AG20443 (cell line): ENCODE measurements around the gene PIGH.
"Not testable (repeated sequence)": the region's sequence is repeated elsewhere in the genome, so short reads cannot be mapped to it uniquely, and the experiment has no call there.

Experiments used
- DNase-seq: peaks from one replicate; pipeline ENCODE4 v3.0.0; 2012; ENCODE audit warnings: low spot score, mixed read lengths

The PIGH gene

DNA sequence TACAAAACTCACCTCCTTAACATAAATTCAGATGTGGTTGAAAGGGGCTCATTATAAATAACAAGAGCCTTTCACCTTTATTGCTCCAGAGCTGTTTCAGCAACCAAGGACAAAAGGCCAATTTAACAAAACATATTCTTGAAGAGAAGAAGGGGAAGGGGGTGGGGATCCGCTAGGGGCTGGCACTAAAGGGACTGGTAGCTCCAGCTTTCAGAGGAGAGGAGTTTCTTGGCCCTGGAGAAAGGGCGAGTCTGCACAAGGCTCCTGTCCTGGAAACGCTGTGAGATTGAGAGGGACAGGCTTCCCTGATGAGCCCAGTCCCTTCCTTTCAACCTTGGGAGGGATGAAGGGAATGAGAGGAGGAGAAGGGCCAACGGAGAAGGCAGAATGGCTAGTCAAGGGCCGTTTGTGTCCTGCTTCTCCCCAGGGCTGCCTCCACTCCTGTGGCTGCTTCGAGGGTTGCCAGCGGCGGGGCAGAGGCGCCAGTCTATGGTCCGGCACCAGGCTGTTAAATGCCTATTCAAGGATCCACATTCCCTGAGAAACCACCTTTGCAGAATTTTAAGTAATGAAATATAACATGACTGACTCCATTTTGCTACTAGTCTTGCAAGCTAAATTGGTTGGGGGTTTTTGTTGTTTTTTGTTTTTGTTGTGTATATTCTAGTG lies 9.7 kb upstream of the PIGH start:
- DNase-seq: no peak

DNA sequence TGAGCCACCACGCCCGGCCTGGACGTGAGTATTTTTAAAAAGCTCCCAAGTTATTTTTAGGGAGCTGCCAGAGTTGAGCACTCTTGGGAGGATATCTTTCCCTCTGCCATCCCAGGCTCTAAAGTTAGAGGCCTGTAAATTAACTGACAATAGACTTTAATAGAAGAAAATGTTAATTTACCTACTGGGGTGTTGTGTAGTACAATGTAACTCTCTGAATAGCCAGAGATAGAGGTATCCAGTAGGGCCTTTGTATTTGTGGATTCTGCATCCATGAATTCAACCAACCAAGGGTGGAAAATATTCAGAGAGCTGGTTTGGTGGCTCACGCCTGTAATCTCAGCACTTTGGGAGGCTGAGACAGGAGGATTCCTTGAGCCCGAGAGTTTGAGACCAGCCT lies 7.6 kb upstream of the PIGH start:
- DNase-seq: no peak

DNA sequence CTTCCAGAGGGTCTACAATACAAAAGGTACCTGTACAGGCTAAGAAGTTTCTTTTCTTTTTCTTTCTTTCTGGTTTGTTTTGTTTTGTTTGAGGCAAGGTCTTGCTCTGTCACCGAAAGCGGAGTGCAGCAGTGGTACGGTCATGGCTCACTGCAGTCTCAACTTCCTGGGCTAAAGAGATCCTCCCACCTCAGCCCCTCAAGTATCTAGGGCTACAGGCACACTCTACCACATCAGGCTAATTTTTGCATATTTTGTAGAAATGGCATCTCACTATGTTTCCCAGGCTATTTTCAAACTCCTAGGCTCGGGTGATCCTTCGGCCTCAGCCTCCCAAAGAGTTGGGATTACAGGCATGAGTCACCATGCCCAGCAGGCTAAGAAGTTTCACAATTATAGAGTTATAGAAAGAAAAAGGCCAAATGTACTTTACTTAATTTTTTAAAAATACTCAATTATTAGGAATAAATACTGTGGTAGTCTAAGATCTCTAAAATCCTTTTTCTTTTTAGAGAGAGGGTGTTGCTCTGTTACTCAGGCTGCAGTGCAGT lies 3.0 kb upstream of the PIGH start:
- DNase-seq: no peak

DNA sequence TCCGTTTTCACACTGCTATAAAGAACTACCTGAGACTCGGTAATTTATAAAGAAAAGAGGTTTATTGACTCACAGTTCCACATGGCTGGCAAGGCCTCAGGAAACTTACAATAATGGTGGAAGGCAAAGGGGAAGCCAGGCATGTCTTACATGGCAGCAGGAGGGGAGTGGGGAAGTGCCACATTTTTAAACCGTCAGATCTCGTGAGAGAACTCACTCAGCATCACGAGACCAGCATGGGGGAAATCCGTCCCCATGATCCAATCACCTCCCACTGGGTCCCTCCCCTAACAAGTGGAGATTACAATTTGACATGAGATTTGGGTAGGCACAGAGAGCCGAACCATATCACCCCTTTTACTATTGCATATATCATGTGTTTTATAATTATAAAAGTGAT lies 2.0 kb upstream of the PIGH start:
- DNase-seq: no peak

DNA sequence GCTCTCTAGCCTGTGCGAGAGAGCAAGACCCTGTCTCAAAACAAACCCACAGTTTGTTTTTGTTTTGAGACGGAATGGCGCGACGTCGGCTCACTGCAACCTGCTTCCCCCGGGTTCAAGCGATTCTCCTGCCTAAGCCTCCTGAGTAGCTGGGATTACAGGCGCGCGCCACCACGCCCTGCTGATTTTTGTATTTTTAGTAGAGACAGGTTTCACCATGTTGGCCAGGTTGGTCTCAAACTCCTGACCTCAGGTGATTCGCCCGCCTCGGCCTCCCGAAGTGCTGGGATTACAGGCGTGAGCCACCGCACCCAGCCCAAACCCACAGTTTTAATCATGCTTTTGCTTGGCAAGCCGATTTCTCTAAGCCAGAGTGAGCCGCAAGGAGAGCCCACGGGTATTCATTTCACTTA lies 500 bp upstream of the PIGH start:
- DNase-seq: not testable (repeated sequence)

DNA sequence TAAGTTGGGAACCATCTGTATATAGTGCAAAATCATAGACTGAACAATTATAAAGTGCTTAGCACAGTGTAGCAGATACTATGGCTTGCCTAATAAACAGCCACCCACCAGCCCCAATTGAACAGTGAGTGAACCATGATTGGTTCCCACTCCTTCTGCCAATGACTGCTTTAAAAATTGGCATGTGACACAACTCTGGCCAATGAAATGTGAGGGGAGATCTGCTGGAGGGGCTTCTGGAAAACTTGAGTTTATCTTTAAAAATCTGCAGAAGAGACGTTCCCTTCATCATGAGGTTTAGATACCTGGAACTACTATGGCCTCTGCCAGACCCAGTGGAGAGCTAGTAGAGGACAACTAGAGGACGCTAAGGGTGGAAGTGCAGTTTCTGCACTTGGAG lies 4.7 kb downstream of the PIGH start:
- no peak for DNase-seq

DNA sequence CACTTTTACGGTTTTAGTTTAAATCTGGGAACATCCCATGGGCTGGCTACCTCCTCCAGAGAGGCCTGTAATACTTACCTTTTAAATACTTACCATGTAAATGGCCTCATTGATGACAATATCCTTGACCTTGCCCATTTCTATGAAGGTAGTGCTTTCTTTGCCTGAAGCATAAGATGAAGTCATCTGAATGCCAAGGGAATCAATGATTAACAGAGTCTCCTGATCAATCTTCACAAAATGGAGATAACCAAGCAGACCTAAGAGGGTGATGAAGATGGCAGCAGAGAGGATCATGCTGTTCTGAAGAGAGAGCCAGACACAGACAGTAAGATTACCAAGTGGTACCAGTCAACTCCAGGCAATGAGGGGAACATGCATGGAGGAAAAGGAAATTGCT lies 6.4 kb downstream of the PIGH start:
- not testable (repeated sequence) for DNase-seq

DNA sequence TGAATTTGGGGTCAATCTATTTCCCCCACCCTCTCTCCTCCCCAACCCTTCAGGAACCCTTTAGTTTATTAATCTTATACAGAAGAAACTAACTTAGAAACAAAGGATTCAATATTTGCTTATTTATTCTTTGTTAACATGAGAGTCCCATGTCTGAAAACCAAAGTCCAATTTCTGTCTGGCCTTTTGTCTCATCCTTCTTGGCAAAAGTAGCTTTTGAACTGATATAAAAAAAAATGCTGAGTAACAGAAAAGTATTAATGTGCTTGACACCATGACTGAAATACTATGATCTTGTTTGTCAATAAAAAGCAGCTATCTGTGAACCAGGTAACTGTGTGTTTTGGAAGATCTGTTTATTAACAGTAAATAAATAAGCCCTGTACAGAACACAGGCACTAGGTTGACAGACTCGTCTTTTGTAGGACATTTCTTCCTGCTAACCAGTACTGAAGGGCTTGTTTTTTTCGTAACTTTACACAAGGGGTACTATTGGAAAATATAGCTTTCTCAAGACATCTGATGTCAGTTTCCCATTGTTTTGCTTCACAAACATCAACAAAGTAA lies 10.8 kb downstream of the PIGH start:
- no peak for DNase-seq

DNA sequence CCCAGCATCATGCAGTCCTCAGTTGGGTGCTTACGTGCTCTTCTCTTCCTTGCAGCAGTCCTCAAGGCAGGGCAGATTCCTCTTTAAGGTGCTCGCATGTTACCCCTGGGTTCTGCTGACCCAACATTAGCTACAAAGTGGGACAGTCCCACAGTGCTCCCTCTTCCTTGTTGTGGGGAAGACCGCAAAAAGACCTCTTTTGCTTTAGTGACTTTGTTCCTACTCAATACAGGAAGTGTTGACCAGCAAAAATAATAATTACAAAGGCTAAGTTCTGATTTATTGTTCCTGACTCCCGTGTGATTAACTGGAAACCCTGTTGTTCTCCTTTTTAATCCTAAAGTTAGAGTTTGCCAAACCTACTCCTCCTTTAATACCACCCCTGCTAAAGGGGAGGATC lies 13.7 kb downstream of the PIGH start:
- no peak for DNase-seq

DNA sequence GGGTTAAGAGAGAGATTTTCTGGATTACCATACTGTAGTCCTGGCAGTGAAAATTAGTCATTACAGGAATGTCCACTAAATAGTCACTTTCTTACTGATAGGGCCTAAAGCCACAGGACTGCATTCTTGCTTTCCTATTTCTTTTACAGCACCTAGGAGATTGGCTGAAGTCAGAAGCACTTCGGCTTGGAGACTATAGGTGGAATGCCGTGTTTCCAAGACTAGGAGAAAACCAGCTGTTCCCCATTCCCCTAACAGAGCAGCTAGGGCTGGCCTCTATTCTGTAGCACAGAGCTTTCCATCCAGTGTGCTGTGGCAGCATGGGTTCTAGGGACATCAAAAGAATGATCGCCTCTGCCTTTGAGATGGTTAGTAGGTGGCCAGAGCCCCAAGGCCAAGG lies 15.1 kb downstream of the PIGH start:
- DNase-seq: no peak

DNA sequence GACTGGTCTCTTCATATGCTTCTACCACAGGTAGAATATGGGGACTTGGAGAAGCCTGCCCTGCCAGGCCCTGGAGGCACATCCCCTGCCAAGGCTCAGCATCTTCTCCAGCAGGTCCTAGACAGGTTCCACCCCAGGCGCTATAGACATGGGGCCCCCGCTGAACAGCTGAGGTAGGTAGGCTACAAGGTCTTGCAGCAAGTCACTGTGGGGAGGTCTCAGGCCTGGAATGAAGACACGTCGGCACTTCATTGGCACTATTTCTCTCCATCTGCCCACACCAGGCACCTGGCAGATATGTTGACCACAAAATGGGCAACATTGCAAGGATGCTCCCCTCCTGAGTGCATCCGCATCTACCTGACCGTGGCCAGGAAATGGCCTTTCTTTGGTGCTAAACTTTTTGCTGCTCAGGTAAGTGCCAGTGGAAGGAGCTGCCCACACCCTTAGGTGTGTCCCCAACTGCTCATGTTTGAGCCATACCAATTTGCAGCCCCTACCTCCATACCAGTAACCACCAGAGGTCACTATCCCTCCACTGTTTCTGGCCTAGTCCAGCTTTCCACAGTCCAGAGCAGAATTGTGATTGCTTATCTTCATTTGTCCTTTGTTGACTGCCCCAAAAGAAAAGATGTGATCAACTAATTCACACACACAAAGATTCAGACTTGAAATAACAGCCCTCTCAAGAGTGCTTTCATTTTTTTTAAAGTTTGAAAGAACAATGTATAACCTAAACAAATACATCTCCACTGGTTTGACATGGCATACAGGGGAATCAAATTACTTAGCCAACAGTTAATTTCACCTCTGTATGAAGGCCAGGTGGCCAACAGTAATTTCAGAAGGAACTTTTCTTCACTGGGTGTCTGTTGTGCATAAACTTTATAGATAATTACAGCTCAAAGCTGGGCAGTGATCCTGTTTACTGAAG lies 16.1 kb downstream of the PIGH start:
- peak; percentile 74 for DNase-seq

DNA sequence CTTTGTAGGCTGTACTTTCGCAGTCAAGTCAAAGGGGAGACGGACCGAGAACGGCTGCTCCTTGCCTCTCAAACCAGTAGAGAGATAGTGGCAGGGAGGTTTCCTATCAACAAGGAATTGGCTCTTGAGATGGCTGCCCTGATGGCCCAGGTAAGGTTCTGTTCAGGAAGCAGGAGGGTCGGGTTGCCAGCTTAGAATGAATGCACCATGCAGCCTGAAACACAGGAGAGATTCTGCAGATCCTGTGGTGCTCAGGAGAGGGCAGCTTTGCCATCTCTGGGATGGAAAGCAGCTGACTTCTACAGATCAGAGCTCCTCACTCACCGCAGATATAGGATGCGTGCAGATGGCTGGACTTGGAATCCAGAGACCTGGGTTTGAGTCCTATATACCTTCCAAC lies 18.0 kb downstream of the PIGH start:
- no peak for DNase-seq

DNA sequence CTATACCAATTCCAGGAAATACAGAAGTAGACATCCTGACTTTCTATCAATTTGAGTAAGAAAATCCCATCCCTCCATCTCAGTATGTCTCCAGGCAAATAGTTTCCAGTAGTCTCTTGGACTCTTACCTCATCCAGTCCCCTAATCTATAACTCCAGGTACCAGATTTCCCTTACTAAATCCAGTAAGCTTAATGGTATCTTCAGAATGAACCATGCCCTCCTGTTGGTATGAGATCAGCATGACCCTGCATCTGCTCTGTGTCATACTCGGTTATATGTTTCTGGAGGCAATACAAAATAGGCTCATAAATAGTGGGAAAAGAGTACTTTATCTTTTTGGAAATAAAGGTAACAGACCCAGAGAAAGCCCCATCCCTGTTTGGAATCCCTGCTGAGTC lies 18.4 kb downstream of the PIGH start:
- DNase-seq: no peak

DNA sequence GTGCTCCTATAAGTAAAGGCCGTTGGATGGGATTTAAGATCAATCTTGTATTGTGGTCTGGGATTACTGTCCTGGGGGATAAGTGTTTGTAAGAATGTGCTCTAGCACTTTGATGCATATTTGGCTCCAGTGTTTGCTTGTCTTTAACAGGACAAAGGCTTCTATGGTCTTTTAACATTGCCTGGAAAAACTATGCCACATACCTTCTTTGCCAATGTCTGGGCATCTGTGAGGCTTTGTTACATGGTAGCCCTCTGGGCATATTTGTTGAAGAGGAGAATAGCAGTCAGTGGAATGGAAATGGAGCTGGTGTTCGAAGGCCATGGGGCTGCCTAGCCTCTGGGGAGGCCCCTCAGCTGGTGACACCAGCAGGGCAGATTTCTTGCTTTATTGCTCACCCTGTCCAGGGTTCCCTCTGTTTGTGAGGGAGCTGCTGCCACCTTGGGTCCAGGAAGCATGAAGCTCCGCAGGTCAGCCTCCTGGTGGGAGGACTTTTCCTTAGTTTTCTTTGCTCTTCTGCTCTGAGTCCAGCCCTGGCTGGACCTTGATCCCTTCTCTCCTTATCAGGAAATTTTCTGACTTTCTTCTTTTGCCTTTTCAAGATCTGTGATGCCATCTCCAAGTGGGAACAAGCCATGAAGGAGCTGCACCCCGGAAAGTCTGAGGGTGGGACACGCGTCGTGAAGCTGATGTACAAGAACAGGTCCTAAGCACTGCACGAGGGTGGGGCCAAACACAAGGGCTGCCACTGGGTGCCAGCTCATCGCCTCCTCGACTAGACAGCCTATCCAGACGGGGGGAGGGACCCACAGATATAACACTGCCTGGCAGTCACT lies 19.5 kb downstream of the PIGH start:
- no peak for DNase-seq

DNA sequence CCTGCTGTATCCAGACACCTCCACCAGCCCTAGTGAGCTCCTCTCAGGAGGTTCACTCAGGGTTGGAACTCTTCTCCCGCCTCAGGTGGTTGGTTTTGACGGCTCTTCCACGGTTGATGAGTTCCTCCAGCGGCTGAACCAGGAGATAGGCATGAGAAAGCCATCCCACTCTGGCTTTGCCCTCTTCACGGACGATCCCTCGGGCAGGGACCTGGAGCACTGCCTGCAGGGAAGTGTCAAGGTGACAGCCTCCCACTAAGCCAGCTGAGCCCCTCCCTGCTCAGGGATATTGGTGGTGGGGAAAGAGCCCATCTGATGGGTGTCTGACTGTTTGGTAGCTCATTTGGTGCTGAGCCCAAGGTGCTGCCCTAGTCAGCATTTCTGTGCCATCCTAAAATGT lies 20.4 kb downstream of the PIGH start:
- no peak for DNase-seq

DNA sequence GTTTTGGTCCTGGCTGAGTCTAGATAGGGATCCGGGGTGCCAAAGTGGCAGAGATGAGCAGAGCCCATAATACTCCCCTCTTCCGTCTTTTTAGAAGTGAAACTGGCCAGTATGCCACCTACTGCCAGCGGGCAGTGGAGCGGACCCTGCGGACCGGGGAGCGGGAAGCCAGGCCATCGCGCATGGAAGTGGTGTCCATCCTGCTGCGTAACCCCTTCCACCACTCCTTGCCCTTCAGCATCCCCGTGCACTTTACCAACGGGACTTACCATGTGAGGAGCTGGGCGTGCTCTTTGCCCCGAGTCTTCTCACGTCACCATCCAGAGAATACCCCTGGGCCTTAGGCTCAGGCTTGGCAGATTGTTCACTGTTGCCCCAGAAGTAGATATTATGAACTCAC lies 21.0 kb downstream of the PIGH start:
- DNase-seq: no peak

DNA sequence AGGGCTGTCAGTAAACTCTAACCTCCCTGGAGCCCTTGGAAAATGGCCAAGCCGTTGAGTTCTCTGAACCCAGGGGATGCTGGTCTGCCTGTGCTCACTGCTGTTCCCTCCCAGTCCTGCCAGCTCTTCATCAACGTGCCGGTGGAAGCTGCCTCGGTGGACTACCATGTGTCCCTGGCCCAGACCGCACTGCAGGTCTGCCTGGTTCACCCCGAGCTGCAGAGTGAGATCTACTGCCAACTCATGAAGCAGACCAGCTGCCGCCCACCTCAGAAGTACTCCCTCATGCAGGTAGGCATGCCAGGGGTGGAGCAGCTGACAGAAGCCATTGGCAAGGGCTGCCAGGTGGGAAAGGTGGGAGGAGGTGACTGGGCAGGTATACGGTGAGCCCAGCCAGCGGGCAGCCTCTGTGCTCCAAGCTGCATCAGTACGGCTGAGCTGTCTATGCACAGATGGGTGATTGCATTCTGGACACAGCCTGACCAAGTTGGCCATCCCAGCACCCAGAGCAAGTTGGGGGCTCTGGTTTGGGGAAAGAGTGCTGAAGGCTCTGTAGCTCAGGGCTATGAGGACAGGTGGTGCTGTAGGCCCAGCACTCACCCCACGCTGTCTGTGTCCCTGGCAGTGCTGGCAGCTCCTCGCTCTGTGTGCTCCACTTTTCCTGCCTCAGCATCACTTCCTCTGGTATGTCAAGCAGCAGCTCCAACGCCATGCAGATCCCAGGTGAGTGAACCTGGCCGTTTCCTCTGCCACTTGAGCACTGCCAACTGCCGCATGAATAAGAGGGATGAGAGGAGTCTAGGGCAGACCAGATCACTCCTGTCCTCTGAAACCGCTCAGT lies 21.9 kb downstream of the PIGH start:
- no peak for DNase-seq

DNA sequence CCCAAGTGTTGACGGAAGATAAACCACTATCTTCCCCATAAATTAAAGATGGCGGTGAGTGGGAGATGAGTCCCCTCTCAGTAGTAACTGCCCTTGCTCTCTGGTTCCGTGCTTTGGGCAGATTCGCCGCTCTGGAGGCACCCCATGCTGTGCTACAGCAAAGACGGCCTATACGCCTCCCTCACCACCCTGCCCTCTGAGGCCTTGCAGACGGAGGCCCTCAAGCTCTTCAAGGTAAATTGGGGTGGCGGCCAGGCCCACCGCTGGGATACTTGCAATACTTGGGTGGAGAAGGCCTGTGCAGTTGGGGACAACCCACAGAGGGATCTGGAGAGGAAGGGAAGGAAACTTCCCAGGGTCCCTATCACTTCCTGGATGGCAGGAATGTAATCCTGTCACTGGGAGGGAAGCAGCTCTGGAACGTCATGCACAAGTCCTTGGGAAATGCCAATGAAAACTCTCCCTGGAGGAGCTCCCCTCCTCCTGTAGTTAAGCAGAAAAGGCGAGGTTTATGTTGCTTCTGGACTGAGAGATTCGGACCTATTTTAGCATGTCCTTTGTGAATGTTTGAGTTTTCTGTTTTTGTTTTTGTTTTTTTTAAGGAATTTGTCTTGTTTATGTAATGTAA lies 22.8 kb downstream of the PIGH start:
- no peak for DNase-seq

DNA sequence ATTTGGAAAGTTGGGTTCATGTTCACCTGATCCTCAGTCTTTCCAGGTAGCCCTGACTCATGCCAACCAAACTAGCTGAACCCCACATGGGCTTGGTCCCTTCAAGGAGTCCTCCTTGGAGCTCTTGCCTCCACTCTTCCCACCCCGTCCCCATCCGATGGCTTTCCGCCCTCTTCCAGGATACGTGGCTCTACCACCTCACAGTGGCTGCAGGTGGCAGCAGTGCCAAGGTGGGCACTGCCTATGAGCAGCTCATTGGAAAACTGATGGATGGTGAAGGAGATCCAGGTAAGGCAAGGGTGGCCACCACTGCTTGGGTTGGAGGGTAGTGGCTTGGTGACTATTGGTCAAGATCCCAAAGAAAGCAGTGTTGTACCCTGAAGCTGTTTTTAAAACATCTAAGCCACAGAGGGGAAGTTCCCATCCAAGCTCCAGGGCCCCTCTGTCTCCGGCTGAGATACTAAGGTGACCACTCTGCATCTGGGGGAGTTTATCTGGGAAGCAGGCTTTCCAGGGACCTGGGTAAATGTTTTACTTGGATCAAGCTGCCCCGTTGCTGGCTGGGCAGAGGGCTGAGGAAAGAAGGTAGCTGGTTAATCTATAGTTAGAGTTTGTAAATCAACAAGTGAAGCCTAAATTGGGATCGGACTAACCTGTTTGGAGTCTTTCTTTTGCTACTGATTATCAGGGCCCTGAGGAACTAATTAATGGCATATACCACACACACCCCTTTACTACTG lies 23.7 kb downstream of the PIGH start:
- no peak for DNase-seq

DNA sequence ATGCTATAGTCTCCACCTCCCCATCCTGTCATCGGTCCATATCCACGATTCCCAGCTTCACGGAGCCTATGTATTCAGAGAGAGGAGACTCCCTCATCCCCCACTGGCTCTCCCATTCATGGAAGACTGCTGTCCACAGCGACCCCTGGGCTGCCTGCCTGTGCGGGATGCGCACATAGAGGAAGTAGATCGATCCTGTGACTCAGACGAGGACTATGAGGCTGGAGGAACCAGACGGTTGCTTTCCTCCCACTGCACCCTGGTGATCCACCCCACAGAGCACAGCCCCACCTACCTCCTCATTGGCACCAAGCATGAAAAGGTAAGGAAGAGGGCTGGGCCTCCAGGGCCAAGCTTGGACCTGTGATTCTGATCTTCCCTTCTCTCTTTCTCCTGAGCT lies 24.4 kb downstream of the PIGH start:
- no peak for DNase-seq
